ENCODE results near the gene CLCN2.

The CLCN2 gene

DNA sequence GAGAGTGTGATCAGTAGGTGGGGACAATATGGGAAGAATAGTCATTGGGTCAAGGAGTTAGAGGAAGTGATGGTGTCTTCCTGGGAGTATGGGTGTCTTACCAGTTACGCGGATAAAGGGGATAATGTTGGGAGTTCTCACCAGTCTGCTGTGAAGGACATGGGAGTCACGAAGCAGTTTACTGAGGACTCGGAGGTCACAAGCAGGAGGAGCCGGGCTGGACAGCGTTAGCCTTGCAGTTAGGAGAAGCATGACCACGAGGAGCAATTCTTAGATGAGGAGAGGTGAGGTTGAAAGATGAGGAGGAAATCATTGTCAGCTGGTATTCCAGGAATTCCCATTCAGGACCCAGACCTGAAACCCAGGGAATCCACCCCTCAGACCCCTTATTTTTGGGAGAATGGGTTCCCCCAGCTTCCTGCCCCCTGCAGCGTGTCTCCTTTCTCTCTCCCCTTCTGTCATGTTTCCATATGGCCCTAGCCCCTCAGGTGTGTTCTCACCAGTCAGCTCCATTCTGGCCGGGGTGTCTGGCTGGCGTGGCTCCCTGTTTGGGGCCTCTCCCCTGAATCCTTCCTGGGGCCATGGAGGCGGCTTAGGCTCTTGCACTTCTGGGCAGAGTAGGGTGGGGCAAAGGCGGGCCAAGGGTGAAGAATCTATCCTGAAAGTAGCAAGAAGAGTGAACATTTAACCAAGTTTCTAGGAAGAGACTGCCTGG, 14.5 kb upstream of the CLCN2 start:
- ATAC-seq (replicated peaks): no peak
- peaks cover 10 to 11% of the 10 kb centered on the region in 2 donors for H3K4me1 Mint-ChIP-seq
- H3K4me3 Mint-ChIP-seq: no peak overlapping the region
- no peaks in the 10 kb centered on the region for H3K36me3 Mint-ChIP-seq
- DNase-seq: no peak
- no peak overlapping the region for H3K27ac Mint-ChIP-seq
- peaks cover 38 to 50% of the 10 kb centered on the region in 2 donors for H3K27me3 Mint-ChIP-seq
- H3K9me3 Mint-ChIP-seq: no peaks in the 10 kb centered on the region

DNA sequence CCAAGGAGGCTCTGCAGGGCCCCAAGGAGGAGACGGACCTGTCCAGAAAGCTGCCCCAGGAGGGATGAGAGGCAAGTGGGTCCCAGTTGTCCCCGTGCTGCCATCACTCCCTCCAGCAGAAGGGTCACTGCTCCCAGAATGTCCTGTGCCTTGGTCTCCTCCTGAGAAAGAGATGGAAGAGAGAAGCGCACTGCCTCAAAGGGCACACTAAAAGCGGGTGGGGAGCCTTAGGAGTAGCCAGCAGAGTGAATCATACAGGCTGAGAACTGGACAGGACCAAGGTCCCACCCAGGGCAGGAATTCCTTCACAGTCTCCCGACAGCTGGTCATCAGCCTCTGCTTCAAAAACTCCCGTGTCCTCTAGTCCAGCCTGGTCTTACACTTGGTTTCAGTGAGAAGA, 12.0 kb upstream of the CLCN2 start:
- Mint-ChIP-seq H3K36me3 (peaks cover 9 to 17% of the 10 kb centered on the region in 2 donors), H3K27me3 (peaks cover 23 to 33% of the 10 kb centered on the region in 2 donors), H3K27ac (no peak overlapping the region), H3K9me3 (no peaks in the 10 kb centered on the region), H3K4me3 (no peak overlapping the region), H3K4me1 (peaks cover 4 to 7% of the 10 kb centered on the region in 2 donors)
- no peak for ATAC-seq (replicated peaks)
- DNase-seq: no peak

DNA sequence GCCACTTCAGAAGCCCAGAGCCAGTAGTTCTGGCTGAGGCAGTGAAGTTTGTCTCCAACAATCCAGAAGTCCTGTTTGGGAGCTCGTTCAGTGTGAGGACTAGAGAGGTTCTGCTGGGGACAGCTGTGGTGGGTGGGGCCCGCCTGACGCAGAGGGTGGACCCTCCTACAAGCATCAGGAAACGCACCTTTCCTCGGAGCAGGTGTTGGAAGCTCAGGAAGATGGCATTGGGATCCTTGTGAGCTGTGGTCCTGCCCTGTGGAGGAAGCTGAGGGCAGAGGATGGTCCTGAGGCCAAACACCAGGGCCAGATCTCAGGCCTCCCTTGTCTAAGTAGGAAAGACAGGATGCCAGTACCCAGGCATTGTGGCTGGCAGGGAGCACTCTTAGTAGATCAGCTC, 11.5 kb upstream of the CLCN2 start:
- Mint-ChIP-seq H3K36me3 (peaks cover 13 to 20% of the 10 kb centered on the region in 2 donors), H3K27ac (no peak overlapping the region), H3K27me3 (peaks cover 18 to 28% of the 10 kb centered on the region in 2 donors), H3K4me3 (no peak overlapping the region), H3K4me1 (peaks cover 4 to 7% of the 10 kb centered on the region in 2 donors), H3K9me3 (no peaks in the 10 kb centered on the region)
- DNase-seq (no peak), ATAC-seq (replicated peaks) (no peak)

DNA sequence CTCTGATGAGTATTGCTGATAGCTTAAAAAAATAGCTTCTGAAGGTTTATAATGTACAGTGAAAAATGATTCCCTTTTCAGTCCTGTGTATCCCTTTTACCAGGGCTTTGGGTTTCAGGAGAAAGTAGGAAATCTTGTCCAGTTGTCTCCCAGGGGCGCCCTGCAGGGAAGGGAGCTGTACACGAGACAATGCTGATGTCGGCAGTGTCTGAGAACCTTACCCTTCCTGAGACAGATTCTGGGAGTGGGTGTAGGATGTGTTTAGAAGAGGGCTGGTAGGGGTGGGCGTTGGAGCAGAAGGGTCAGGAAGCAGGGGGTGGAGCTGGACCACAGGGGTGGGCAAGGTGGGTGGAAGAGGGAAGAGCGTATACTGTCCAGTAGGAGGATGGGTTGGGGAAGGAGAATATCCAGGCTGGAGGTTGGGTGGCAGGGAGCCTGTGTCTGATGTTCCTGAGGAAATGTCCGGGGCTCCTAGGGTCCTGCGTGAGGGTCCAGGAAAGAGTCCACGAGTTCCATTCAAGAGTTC, 11.0 kb upstream of the CLCN2 start:
- Mint-ChIP-seq H3K9me3 (no peaks in the 10 kb centered on the region), H3K4me3 (no peak overlapping the region), H3K4me1 (peaks cover 4 to 7% of the 10 kb centered on the region in 2 donors), H3K27me3 (peaks cover 12 to 23% of the 10 kb centered on the region in 2 donors), H3K27ac (peak overlapping the region; percentile 26), H3K36me3 (peaks cover 15 to 26% of the 10 kb centered on the region in 2 donors)
- ATAC-seq (replicated peaks) (no peak), DNase-seq (no peak)

DNA sequence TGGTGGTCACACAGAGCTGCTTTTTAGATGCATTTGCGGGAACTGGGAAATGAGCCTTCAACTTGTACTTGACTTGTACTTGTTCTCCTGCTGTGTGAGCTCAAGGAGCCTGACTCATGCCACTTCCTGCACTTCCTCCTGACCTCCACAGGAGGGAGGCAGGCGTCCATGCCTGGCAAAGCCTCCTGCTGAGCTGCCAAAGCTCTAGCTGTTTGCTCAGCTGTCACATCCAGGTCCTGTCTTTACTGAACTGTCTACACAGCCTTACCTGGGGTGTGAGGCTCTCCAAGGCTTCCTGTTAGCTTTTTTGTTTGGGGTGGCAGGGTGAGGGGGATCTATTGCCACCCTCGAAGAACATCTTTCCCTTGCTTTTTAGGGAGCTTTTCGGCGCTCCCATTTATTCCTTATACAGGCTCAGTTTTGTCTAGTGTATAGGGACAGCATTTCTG, 10.2 kb upstream of the CLCN2 start:
- Mint-ChIP-seq H3K27ac (no peak overlapping the region), H3K4me3 (no peak overlapping the region), H3K9me3 (no peaks in the 10 kb centered on the region), H3K27me3 (peaks cover 6 to 15% of the 10 kb centered on the region in 2 donors), H3K36me3 (peaks cover 21 to 34% of the 10 kb centered on the region in 2 donors), H3K4me1 (peaks cover 4 to 13% of the 10 kb centered on the region in 2 donors)
- ATAC-seq (replicated peaks) (peak; percentile 97), DNase-seq (peak; percentile 57)

DNA sequence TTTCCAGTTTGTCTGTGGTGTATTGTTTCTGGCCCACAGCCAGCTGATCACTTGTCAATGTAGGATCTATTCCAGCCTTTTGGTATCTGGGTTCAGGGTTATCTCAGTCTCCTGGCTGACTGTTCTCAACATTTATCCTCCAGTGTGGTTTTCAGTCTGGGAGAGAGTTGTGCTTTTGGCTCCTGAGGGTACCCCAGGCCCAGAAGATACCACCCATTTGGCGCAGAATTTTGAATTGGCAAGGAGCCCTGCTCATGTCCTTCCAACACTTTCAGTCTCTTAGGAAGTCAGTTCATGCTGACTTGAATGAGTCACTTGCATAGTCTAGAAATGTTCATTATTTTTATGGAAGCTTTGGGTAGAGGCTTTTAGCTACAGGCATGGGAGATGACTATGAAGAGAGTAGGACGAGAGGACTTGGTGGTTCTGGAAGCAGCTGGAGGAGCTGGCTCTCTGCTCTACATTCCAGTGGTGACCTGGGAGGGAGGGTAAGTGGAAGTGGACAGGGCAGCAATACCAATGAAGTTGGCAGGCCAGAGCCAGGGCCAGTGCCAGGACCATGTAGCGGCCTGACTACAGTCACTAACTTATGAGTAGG, 7.3 kb upstream of the CLCN2 start:
- Mint-ChIP-seq H3K36me3 (peaks cover 35 to 49% of the 10 kb centered on the region in 2 donors), H3K27ac (no peak overlapping the region)

DNA sequence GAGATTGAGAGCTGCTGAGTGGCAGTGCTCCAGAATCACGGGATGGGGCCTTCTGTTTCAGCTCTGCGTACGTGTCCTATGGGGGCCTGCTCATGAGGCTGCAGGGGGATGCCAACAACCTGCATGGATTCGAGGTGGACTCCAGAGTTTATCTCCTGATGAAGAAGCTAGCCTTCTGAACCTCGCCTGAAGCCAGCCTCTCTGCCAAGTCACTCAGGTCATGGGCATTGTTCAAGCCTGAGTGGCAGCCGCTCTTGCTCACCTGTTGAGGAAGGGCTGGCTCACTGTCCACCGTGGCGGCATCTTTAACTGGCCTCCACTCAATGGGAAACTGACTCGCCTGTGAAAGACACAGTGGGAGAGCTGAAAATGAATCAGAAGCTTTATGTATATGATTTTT, 6.7 kb upstream of the CLCN2 start:
- no peak overlapping the region for H3K27ac Mint-ChIP-seq
- peaks cover 35 to 49% of the 10 kb centered on the region in 2 donors for H3K36me3 Mint-ChIP-seq
- no peak overlapping the region for H3K4me3 Mint-ChIP-seq
- no peaks in the 10 kb centered on the region for H3K9me3 Mint-ChIP-seq
- peaks cover 14 to 29% of the 10 kb centered on the region in 2 donors for H3K4me1 Mint-ChIP-seq
- H3K27me3 Mint-ChIP-seq: no peaks in the 10 kb centered on the region
- DNase-seq: no peak
- ATAC-seq (replicated peaks): no peak

More for the DNA sequence above, 7.3 kb upstream of the CLCN2 start:
- no peaks in the 10 kb centered on the region for H3K9me3 Mint-ChIP-seq
- H3K27me3 Mint-ChIP-seq: no peaks in the 10 kb centered on the region
- DNase-seq: no peak
- H3K4me1 Mint-ChIP-seq: peaks cover 11 to 29% of the 10 kb centered on the region in 2 donors
- no peak overlapping the region for H3K4me3 Mint-ChIP-seq
- no peak for ATAC-seq (replicated peaks)

DNA sequence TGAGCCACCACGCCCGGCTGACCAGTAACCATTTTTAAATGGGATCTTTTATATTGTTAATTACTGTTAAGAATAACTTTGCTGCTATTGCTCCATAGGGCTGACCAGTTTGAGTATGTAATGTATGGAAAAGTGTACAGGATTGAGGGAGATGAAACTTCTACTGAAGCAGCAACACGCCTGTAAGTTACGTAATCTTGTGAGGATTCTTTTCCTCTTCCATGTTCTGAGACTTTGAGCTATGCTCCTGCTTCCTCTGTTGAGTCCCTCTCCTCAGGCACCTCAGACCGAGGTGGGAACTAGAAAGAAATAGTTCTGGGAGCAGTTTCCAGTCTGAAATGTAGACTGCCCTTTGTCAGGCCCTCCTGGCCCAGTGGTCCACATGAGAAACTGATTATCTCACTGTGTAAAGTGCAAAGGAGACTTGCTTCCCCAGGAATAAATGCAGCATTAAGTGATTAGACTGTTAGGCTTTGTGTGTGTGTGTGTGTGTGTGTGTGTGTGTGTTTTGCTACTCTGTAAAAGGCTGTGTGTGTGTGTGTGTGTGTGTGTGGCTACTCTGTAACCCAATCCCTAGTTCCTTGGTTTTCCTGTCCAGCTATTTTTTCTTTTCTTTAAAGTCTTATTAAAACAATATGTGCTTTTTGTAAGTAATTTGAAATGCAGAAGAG, 5.3 kb upstream of the CLCN2 start:
- ATAC-seq (replicated peaks): no peak
- Mint-ChIP-seq H3K4me3 (no peak overlapping the region), H3K4me1 (peaks cover 17 to 28% of the 10 kb centered on the region in 2 donors), H3K27me3 (no peaks in the 10 kb centered on the region), H3K36me3 (peaks cover 35 to 52% of the 10 kb centered on the region in 2 donors), H3K9me3 (no peaks in the 10 kb centered on the region), H3K27ac (no peak overlapping the region)
- DNase-seq: no peak

DNA sequence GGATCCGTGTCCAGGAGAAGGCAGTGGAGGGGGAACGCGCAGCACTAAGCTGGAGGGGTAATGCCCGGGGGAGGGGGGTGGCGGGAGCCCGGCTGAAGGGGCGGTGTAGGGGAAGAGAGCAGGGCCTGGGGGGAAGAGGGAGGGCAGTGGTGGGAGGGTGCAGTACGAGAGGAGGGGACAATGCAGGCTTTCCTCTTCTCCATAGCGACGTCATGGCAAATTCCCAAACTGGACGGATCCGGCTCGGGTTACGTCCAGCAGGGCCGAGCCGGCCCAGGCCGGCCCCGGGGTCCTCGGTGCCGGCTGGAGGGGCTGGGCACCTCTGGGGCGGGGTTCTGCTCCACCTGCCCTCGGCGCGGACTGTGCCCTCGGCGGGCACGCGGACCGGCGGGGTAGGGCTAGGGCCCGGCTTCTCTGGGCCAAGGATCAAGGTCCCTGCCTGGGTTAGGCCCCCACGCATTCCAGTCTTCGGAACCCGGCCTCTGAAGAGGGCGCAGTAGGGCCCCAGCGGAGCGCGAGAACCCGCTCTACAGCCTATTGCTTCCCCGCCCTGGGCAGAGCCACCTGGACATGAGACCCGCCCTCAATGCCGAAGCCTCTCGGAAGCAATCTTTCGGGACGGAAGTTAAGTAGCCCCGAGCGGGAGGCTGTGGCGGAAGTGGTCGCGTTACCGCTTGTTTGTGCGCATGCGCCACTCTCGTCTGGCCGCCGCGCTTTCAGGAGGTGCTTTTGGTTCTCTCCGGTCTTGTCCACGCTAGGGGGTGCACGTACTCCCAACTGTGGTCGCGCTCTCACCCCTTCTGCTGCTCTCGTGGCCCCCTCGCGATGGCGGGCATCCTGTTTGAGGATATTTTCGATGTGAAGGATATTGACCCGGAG, 1.5 kb upstream of the CLCN2 start:
- Mint-ChIP-seq H3K27ac (peak overlapping the region; percentile 95), H3K36me3 (peaks cover 26 to 35% of the 10 kb centered on the region in 2 donors), H3K27me3 (peaks cover 5 to 7% of the 10 kb centered on the region in 2 donors), H3K4me3 (peak overlapping the region; percentile 87 to 96), H3K4me1 (peaks cover 16 to 34% of the 10 kb centered on the region in 2 donors), H3K9me3 (no peaks in the 10 kb centered on the region)
- peak; percentile 89 to 91 for ATAC-seq (replicated peaks)
- peak; percentile 96 for DNase-seq

DNA sequence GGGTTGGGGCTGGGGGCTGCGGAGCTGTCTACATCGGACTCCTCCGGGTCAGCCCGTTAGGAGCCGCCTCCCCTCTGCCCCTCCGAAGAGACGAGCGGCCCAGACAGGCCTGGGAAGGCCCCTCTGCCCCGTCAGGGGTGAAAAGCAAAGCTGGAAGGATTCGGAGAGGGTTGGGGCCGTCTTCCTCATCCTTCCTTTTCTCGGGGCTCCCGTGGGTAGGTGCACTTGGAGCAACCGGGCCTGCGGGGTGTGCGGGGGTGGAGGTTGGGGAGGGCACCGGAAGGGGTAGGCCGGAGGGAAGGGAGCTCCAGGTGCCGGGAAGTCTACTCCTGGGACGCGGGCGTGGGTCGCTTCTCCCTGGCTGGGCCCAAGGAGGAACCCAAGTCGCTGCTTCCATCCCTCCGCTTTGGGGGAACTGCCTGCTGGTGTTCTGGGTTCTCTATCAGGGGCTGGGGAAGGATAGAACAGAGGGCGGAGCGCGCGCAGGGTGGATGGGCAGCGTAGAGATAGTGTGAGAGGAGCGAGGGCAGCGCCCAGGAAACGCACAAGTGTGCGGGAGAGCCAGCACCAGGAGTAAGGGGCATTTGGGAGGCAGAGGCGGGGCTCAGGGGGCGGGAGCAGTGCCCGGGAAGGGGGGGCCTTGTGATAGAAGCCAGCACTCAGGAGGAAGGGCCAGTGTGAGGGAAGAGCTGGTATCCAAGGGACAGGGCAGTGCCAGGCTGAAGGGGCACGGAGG, 695 bp upstream of the CLCN2 start:
- peak; percentile 43 for DNase-seq

DNA sequence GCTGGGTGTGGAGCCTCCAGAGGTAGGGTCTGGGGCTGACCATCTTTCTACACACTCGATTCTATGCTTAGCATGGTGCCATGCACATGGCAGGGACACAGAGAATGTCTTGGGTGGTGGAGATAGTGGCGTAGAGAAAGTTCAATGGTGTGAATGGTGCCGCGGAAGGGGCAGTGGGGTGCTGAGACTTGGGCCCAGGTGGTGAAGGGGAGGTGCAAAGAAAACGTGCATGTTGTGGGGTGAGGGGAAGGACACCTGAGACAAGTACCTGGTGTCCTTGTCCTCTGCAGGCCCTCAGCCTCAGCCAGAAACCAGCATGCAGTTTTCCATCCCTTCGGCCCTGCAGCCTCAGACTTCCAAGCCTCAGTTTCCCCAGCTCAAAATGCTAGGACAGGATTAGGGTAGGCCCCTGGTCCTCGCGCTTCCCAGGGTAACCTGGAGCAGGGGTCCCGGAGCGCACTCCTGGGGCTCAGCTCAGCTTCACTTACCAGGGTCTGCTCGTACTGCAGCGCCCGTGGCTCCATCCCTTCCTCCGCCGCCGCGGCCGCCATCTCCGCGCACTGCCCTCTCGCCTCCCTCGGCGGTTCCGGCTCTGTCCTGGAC, 375 bp downstream of the CLCN2 start:
- H3K4me3 Mint-ChIP-seq: peak overlapping the region; percentile 84 to 87
- H3K36me3 Mint-ChIP-seq: peaks cover 20 to 23% of the 10 kb centered on the region in 2 donors
- ATAC-seq (replicated peaks) (peak in 1 of 2 donors; percentile 0), DNase-seq (no peak)
- H3K9me3 Mint-ChIP-seq: no peaks in the 10 kb centered on the region
- peaks cover 5 to 7% of the 10 kb centered on the region in 2 donors for H3K27me3 Mint-ChIP-seq
- H3K4me1 Mint-ChIP-seq: peaks cover 16 to 28% of the 10 kb centered on the region in 2 donors
- H3K27ac Mint-ChIP-seq: peak overlapping the region; percentile 70

More for the DNA sequence above, 695 bp upstream of the CLCN2 start:
- Mint-ChIP-seq H3K36me3 (peaks cover 22 to 27% of the 10 kb centered on the region in 2 donors), H3K9me3 (no peaks in the 10 kb centered on the region), H3K4me1 (peaks cover 16 to 33% of the 10 kb centered on the region in 2 donors), H3K4me3 (peak overlapping the region; percentile 87 to 96), H3K27me3 (peaks cover 5 to 7% of the 10 kb centered on the region in 2 donors), H3K27ac (peak overlapping the region; percentile 93)
- peak; percentile 28 to 41 for ATAC-seq (replicated peaks)

DNA sequence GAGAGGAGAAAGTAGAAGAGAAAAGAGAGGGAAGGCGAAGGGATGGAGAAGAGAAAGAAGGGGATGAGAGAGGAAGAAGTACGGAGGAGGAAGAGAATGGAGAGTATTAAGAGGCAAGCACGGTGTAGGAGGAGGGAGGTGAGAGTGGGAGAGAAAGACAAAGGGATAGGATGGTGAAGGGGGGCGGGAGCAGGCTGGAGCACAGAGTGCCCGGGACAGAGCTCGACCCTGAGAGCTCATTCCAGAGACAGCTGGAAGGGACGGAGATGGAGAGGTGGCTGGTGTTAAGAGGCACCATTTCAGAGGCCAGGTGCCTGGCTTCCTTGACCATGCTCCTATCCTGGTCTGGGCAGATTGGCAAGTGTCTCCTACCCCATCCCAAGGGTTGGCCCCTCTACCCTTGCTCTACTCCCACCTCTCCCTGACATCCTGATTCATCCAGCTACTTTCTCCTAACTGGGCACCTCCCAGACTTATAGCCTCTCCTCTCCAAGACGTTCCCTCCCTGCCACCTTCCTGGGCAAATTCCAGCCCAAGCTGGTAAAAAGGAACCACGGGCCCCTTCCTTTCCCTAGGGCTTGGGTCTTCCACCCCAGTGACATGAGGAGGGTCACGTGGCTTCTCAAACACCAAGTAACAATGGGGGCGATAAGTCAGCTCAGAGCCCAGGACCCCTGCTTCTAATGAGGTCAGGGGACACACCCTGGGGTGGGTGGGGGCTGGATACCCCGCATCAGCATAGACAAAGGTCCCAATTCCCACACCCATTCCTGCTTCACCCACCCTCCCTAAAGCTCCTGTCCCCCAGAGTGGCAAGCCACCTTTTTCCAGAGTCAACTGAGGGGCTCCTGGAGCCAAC, 1.1 kb downstream of the CLCN2 start:
- Mint-ChIP-seq H3K36me3 (peaks cover 18 to 23% of the 10 kb centered on the region in 2 donors), H3K4me1 (peaks cover 16 to 25% of the 10 kb centered on the region in 2 donors), H3K9me3 (no peaks in the 10 kb centered on the region), H3K27ac (no peak overlapping the region), H3K27me3 (peaks cover 5 to 7% of the 10 kb centered on the region in 2 donors), H3K4me3 (peak overlapping the region; percentile 84 to 87)
- ATAC-seq (replicated peaks) (no peak), DNase-seq (no peak)
